SU-DHL-6 (cell line): ENCODE data around the gene ATP8A2.

Source experiments
- EZH2phosphoT487 ChIP-seq: fragments of 200-600 bp; sonication (generic), shearing (Covaris generic); conservative IDR thresholded peaks from 2 replicates; pipeline ENCODE4 v1.6.1; 2018; ENCODE audit warnings: mild to moderate bottlenecking, antibody characterized with exemption, low read length, moderate library complexity, mixed read lengths
- TF ChIP-seq, protein P1 (sequence below): fragments of 200-600 bp; sonication (generic); IDR thresholded peaks from one replicate; pipeline ENCODE4 v1.5.1; 2017; ENCODE audit warnings: antibody characterized with exemption, mild to moderate bottlenecking, low read length, moderate library complexity; ENCODE audit not compliant: insufficient read depth, poor library complexity, severe bottlenecking

DNA sequence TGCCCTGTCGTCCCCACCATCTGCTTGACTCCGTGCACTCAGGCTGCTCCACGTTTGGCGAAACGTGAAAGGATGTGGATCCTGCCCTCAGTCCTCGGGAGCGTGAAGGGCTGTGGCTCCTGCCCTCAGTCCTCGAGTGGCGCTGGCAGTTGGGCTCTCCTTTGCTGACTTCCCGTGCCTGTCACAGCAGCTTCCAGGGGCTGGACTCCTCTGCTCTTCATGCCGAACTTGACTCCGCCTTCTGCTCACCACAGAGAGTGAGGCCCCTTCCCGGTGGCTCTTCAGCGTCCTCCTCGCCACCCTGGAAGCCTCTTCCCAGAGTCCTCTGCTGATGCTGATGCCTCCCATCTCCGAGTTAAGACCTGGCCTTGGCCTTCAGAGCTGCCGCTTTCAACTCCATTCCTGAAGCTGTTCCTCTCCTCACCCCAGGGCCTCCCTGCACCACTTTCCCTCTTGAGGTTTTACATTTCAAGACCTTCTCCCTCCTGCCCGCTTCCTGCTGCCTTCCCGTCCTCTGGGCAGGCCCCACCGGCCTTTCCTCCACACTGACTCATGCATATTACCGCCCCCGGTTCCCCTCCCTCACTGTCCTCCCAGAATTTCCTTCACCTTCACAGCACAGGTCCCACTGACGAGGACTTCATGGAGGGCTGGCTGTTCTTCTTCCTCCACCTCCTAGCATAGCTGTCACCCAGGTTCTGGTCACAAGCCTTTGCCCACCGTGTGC is 568.4 kb downstream of the ATP8A2 start:
- TF ChIP-seq EZH2phosphoT487: no peak
- TF ChIP-seq, protein P1, sequence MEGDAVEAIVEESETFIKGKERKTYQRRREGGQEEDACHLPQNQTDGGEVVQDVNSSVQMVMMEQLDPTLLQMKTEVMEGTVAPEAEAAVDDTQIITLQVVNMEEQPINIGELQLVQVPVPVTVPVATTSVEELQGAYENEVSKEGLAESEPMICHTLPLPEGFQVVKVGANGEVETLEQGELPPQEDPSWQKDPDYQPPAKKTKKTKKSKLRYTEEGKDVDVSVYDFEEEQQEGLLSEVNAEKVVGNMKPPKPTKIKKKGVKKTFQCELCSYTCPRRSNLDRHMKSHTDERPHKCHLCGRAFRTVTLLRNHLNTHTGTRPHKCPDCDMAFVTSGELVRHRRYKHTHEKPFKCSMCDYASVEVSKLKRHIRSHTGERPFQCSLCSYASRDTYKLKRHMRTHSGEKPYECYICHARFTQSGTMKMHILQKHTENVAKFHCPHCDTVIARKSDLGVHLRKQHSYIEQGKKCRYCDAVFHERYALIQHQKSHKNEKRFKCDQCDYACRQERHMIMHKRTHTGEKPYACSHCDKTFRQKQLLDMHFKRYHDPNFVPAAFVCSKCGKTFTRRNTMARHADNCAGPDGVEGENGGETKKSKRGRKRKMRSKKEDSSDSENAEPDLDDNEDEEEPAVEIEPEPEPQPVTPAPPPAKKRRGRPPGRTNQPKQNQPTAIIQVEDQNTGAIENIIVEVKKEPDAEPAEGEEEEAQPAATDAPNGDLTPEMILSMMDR: no peak
